ENCODE data around the gene ZNF497.
"Not testable (repeated sequence)": the region's sequence is repeated elsewhere in the genome, so short reads cannot be mapped to it uniquely, and the experiment has no call there.

Gene ZNF497

GRCh38 chr19:58346961-58347929 is 15.3 kb downstream of the ZNF497 start:
- peak; percentile 58 for DNase-seq

GRCh38 chr19:58345558-58345957 is 17.0 kb downstream of the ZNF497 start:
- no peak for DNase-seq

GRCh38 chr19:58338825-58339558 is 23.6 kb downstream of the ZNF497 start:
- no peak for DNase-seq

GRCh38 chr19:58338336-58338735 is 24.2 kb downstream of the ZNF497 start:
- DNase-seq = no peak

GRCh38 chr19:58336820-58337219 is 25.7 kb downstream of the ZNF497 start:
- no peak for DNase-seq

GRCh38 chr19:58336216-58336615 is 26.3 kb downstream of the ZNF497 start:
- no peak for DNase-seq

GRCh38 chr19:58335630-58336029 is 26.9 kb downstream of the ZNF497 start:
- DNase-seq = no peak

GRCh38 chr19:58334691-58335249 is 27.8 kb downstream of the ZNF497 start:
- DNase-seq = no peak

GRCh38 chr19:58332697-58333096 is 29.9 kb downstream of the ZNF497 start:
- DNase-seq = no peak

- no peak for DNase-seq
These were observed 32.1 kb downstream of the ZNF497 start for GRCh38 chr19:58330458-58330857.

GRCh38 chr19:58328999-58329398 is 33.6 kb downstream of the ZNF497 start:
- DNase-seq = peak; percentile 7

- DNase-seq = peak; percentile 93
These were observed 35.4 kb downstream of the ZNF497 start, which contains the start of gene ZSCAN22 for GRCh38 chr19:58326914-58327726. TSS of gene ZSCAN22 (plus strand) at chr19:58326994. CDS start at chr19:58334803, 7,809 bp downstream.

GRCh38 chr19:58326501-58326913 is 36.0 kb downstream of the ZNF497 start:
- DNase-seq = no peak

- no peak for DNase-seq
These were observed 37.1 kb downstream of the ZNF497 start for GRCh38 chr19:58325311-58326022.

- no peak for DNase-seq
These were observed 43.3 kb downstream of the ZNF497 start for GRCh38 chr19:58319241-58319640.

GRCh38 chr19:58318297-58318696 is 44.3 kb downstream of the ZNF497 start:
- no peak for DNase-seq

- DNase-seq = no peak
These were observed 45.0 kb downstream of the ZNF497 start for GRCh38 chr19:58317476-58318072.

- no peak for DNase-seq
These were observed 47.0 kb downstream of the ZNF497 start for GRCh38 chr19:58315580-58315979.

GRCh38 chr19:58311345-58311865 is 51.1 kb downstream of the ZNF497 start:
- no peak for DNase-seq

GRCh38 chr19:58310685-58311084 is 51.9 kb downstream of the ZNF497 start:
- not testable (repeated sequence) for DNase-seq

- DNase-seq = no peak
These were observed 54.8 kb downstream of the ZNF497 start for GRCh38 chr19:58307736-58308135.
